Lower lobe of right lung (tissue), 2 donors: Measurements from ENCODE around the gene ANKEF1. TPM values are rescaled to one million over a fixed set of nuclear protein-coding genes. Genes with fewer than 3 reads are reported as not detected.

Experiments used
- ATAC-seq, 2 donors: fragments of 200-7000 bp; cut with Tn5 transposase; one replicate each; pipeline ENCODE4 v1.9.1; 2020 to 2022; ENCODE audit warnings: mild to moderate bottlenecking in 2 of 2, moderate library complexity in 2 of 2
- DNase-seq: peaks from one replicate; pipeline ENCODE4 v3.0.0-alpha.2; 2020
- H3K27ac ChIP-seq: fragments of 200-600 bp; one replicate; pipeline ENCODE4 v1.8.0; 2022
- H3K27me3 ChIP-seq: fragments of 200-600 bp; one replicate; pipeline ENCODE4 v1.8.0; 2022; ENCODE audit warnings: low read depth
- H3K36me3 ChIP-seq: fragments of 200-600 bp; one replicate; pipeline ENCODE4 v1.8.0; 2022; ENCODE audit warnings: mild to moderate bottlenecking
- H3K4me1 ChIP-seq: fragments of 200-600 bp; one replicate; pipeline ENCODE4 v1.8.0; 2022
- H3K4me3 ChIP-seq: fragments of 200-600 bp; one replicate; pipeline ENCODE4 v1.8.0; 2022; ENCODE audit warnings: mild to moderate bottlenecking
- H3K9me3 ChIP-seq: fragments of 200-600 bp; one replicate; pipeline ENCODE4 v1.8.0; 2022
- intact Hi-C: fragments of 100-400 bp; cut with DNase I; formaldehyde crosslinking; loops from one replicate; pipeline ENCODE4 v1.11.0; 2022
- total RNA-seq: library from RNA; stranded (reverse); fragmentation: NEBNext Ultra II Directional; extraction: Animal tissue kit (Norgen Biotek cat#: 25700); gene quantifications from one replicate; pipeline ENCODE4 v1.2.1, GENCODE V29; 2021
- TF ChIP-seq, protein P1 (sequence below): fragments of 200-600 bp; IDR thresholded peaks from one replicate; pipeline ENCODE4 v1.8.0; 2022; ENCODE audit warnings: antibody characterized with exemption, mild to moderate bottlenecking
- donor health status: DM: no; HTN: yes; CAD: no; lungs with severe emphysema.

ANKEF1 gene
- total RNA-seq, 1 donor from 2014 or later = 3.8 TPM

- no peak for DNase-seq
- intact Hi-C loops = no loop called here
- Histone ChIP-seq H3K27ac (no peak overlapping the region), H3K9me3 (no peaks in the 10 kb centered on the region), H3K36me3 (no peaks in the 10 kb centered on the region), H3K4me3 (no peak overlapping the region), H3K4me1 (no peaks in the 10 kb centered on the region), H3K27me3 (no peaks in the 10 kb centered on the region)
- TF ChIP-seq, protein P1, sequence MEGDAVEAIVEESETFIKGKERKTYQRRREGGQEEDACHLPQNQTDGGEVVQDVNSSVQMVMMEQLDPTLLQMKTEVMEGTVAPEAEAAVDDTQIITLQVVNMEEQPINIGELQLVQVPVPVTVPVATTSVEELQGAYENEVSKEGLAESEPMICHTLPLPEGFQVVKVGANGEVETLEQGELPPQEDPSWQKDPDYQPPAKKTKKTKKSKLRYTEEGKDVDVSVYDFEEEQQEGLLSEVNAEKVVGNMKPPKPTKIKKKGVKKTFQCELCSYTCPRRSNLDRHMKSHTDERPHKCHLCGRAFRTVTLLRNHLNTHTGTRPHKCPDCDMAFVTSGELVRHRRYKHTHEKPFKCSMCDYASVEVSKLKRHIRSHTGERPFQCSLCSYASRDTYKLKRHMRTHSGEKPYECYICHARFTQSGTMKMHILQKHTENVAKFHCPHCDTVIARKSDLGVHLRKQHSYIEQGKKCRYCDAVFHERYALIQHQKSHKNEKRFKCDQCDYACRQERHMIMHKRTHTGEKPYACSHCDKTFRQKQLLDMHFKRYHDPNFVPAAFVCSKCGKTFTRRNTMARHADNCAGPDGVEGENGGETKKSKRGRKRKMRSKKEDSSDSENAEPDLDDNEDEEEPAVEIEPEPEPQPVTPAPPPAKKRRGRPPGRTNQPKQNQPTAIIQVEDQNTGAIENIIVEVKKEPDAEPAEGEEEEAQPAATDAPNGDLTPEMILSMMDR = peak; percentile 43
- peak in 1 of 2 donors; percentile 29 for ATAC-seq
These were observed 42.3 kb downstream of the ANKEF1 start for GRCh38 chr20:10077081-10077471.

DNA sequence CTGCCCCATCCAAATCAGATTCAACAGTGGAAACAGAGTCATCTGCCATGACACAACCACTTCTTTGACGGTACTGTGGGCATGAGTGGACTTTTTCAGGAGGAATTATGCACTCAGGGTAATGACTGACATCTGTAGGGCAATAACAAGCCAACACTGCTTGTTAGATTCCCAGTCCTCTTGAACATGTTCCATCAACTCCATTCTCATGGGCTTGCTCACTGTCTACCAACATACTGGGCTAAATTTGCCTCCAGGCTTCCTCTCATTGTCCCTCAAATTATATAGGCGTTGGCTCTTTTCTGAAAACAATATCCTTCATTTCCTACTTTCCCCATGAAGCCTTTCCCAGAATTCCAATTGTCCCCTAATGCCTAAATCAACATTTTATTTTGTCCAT is 43.1 kb downstream of the ANKEF1 start:
- H3K27ac ChIP-seq = no peak overlapping the region
- intact Hi-C loops = no loop called here
- TF ChIP-seq, protein P1 = no peak
- no peaks in the 10 kb centered on the region for H3K4me1 ChIP-seq
- H3K4me3 ChIP-seq = no peak overlapping the region
- no peaks in the 10 kb centered on the region for H3K27me3 ChIP-seq
- DNase-seq = no peak
- ATAC-seq = no peak
- no peaks in the 10 kb centered on the region for H3K36me3 ChIP-seq
- H3K9me3 ChIP-seq = no peaks in the 10 kb centered on the region

GRCh38 chr20:10078403-10078802 is 43.6 kb downstream of the ANKEF1 start:
- ATAC-seq = no peak
- intact Hi-C loops = no loop called here
- Histone ChIP-seq H3K9me3 (no peaks in the 10 kb centered on the region), H3K36me3 (no peaks in the 10 kb centered on the region), H3K27me3 (no peaks in the 10 kb centered on the region), H3K27ac (no peak overlapping the region), H3K4me3 (no peak overlapping the region), H3K4me1 (no peaks in the 10 kb centered on the region)
- no peak for DNase-seq
- TF ChIP-seq, protein P1 = no peak

- peak; percentile 70 to 80 for ATAC-seq
- Histone ChIP-seq H3K9me3 (no peaks in the 10 kb centered on the region), H3K36me3 (no peaks in the 10 kb centered on the region), H3K27ac (no peak overlapping the region), H3K4me1 (no peaks in the 10 kb centered on the region), H3K4me3 (no peak overlapping the region), H3K27me3 (no peaks in the 10 kb centered on the region)
- DNase-seq = no peak
- intact Hi-C loops = no loop called here
- TF ChIP-seq, protein P1 = no peak
These were observed 45.2 kb downstream of the ANKEF1 start for GRCh38 chr20:10079964-10080363.

- DNase-seq (no peak), ATAC-seq (no peak)
- TF ChIP-seq, protein P1 = no peak
- Histone ChIP-seq H3K36me3 (no peaks in the 10 kb centered on the region), H3K27ac (no peak overlapping the region), H3K9me3 (no peaks in the 10 kb centered on the region), H3K4me1 (no peaks in the 10 kb centered on the region), H3K27me3 (no peaks in the 10 kb centered on the region), H3K4me3 (no peak overlapping the region)
- intact Hi-C loops = no loop called here
These were observed 45.8 kb downstream of the ANKEF1 start for GRCh38 chr20:10080574-10080973.
